Measurements from ENCODE around the gene HEXB. TPM values are rescaled to one million over a fixed set of nuclear protein-coding genes. Genes with fewer than 3 reads are reported as not detected.

The HEXB gene
- total and polyA plus RNA-seq, 9 of the 15 experiments (the other 6 are each of a cell fraction or from before 2014, with no cell fraction given): 22.9 to 158 (median 108) TPM

- TF ChIP-seq ZNF318 (IDR thresholded peaks at IDR 0.05; ENCODE audit: borderline replicate concordance in 1 of 2, low read depth in 1 of 2) (no peak), ZNF764 (CRISPR knock-in tag; IDR thresholded peaks at IDR 0.05; ENCODE audit: low read depth) (no peak), ATF6 (CRISPR knock-in tag; IDR thresholded peaks at IDR 0.05) (no peak; the same call in 1 of the 2 replicates), TBL1XR1 (IDR thresholded peaks at IDR 0.05; ENCODE audit: low read length in 2 of 2) (0 out of 4 replicates have a peak, but pooled peaks of 1 of the 2 experiments have one; percentile 11), SREBF1 (IDR thresholded peaks at IDR 0.05; ENCODE audit: borderline replicate concordance, low read depth, low read length) (no peak), ETS2 (tag; IDR thresholded peaks at IDR 0.05; ENCODE audit: borderline replicate concordance, poor library complexity, severe bottlenecking) (no peak), STAG1 (CRISPR knock-in tag; IDR thresholded peaks at IDR 0.05; ENCODE audit: borderline replicate concordance) (no peak), POLR2A (conservative IDR thresholded peaks at IDR 0.05) (peak; percentile 91), THRB (CRISPR knock-in tag; conservative IDR thresholded peaks at IDR 0.05) (no peak), ZNF695 (CRISPR knock-in tag; IDR thresholded peaks at IDR 0.05) (no peak), IRF1 (CRISPR knock-in tag; IDR thresholded peaks at IDR 0.05; ENCODE audit: borderline replicate concordance) (no peak)
- TF ChIP-seq, protein P1, sequence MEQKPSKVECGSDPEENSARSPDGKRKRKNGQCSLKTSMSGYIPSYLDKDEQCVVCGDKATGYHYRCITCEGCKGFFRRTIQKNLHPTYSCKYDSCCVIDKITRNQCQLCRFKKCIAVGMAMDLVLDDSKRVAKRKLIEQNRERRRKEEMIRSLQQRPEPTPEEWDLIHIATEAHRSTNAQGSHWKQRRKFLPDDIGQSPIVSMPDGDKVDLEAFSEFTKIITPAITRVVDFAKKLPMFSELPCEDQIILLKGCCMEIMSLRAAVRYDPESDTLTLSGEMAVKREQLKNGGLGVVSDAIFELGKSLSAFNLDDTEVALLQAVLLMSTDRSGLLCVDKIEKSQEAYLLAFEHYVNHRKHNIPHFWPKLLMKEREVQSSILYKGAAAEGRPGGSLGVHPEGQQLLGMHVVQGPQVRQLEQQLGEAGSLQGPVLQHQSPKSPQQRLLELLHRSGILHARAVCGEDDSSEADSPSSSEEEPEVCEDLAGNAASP (IDR thresholded peaks at IDR 0.05): no peak
Measured at GRCh38 chr5:74766849-74767578, 82.0 kb downstream of the HEXB start, which contains the start of the genes GFM2 and NSA2 (continued).
